GM12872 (cell line): ENCODE results near the gene ABCC6.
A peak's percentile ranks its signal among the peaks of the same experiment; 100 is the strongest.

ENCODE experiments used
- TF ChIP-seq, protein P1 (sequence below): IDR thresholded peaks from 3 replicates; pipeline ENCODE4 v1.5.1; 2011; ENCODE audit warnings: low read depth, mild to moderate bottlenecking, low read length, moderate library complexity; ENCODE audit not compliant: insufficient read depth

Gene ABCC6

DNA sequence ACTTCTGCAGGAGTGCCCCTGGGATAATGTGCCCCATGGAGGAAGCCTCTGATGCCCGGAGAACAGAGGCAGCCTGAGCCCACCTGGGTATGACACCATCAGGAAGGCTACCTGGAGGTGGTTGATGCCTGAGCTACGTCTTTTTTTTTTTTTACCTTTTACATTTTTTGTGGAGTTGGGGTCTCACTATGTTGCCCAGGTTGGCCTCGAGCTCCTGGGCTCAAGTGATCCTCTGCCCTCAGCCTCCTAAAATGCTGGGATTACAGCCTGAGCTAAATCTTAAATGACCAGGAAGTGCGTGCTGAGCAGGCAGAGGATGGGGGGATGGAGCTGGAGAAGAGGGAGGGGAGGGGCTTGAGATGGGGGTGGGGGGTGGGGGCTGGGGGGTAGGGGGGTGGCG is 32.7 kb downstream of the ABCC6 start:
- TF ChIP-seq, protein P1, sequence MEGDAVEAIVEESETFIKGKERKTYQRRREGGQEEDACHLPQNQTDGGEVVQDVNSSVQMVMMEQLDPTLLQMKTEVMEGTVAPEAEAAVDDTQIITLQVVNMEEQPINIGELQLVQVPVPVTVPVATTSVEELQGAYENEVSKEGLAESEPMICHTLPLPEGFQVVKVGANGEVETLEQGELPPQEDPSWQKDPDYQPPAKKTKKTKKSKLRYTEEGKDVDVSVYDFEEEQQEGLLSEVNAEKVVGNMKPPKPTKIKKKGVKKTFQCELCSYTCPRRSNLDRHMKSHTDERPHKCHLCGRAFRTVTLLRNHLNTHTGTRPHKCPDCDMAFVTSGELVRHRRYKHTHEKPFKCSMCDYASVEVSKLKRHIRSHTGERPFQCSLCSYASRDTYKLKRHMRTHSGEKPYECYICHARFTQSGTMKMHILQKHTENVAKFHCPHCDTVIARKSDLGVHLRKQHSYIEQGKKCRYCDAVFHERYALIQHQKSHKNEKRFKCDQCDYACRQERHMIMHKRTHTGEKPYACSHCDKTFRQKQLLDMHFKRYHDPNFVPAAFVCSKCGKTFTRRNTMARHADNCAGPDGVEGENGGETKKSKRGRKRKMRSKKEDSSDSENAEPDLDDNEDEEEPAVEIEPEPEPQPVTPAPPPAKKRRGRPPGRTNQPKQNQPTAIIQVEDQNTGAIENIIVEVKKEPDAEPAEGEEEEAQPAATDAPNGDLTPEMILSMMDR, result no peak

DNA sequence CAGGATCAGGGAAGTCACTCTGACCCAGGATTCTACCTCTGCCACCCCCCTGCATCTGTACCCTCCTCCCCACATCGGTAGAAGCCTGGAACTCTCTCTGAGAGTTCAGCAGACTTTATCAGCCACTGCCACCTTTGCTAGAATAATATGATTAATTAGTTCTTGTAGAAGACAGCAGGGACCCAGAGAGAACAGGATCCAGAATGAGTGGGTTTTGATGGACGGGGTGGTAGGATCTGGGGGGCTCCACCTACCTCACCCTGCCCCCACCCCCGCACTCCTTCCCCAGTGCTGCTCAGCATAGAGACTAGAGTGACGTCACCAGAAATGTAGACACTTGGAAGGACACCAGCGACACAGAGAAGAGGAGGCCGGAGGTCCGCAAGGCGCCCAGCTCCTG is 33.5 kb downstream of the ABCC6 start:
- TF ChIP-seq, protein P1, result no peak

DNA sequence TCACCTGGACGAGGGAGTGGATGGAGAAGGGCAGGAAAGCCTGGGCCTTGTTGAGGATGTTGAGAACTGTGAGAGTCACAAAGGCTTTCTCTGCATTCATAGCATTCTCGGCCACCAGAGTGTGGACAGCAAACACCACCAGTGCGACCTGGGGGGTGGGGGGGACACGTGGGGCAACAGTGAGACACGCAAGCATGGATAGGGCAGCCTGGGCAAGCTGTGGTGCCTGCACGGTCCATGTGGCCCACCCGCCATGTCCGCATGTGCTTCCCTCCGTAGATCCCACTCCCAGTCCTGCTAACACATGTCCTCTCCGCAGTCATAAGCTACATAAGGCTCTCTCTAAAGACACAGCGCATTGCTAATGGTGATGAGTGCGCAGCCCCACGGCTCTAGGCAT is 34.5 kb downstream of the ABCC6 start:
- TF ChIP-seq, protein P1, result no peak

DNA sequence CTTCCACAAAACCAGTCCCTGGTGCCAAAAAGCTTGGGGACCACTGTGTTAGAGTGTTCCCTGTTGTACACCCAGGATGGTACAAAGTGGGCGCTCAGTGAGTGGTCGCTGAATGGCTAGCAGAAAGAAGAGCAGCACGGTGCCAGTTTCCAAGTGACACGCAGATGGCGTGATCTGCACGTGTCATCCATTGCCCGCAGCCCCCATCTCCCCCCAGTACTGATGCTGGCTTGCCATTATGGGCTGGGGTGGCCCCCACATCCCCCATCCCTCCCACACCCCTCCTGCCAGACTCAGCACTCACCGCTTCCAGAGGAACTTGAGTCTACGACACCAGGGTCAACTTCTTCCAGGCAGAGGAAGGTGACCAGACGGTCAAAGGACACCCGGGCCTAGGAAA is 36.5 kb downstream of the ABCC6 start:
- TF ChIP-seq, protein P1, result no peak

DNA sequence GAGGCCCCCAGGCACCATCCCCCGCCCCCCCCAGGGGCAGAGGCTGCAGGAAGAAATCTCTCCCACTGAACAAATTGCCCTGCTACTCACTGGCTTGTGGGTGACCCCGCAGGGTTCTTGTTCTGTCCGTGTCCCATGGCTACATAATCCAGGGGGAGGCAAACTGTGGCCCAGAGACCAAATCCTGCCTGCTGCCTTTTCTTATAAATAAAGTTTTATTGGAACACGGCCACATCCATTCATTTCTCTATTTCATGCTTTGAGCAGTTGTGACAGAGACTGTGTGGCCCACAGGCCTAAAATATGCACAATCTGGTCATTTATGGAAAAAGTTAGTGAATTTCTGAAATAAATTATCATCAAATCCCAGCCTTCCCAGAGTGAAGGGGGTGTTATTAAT is 38.2 kb downstream of the ABCC6 start:
- TF ChIP-seq, protein P1, result no peak

DNA sequence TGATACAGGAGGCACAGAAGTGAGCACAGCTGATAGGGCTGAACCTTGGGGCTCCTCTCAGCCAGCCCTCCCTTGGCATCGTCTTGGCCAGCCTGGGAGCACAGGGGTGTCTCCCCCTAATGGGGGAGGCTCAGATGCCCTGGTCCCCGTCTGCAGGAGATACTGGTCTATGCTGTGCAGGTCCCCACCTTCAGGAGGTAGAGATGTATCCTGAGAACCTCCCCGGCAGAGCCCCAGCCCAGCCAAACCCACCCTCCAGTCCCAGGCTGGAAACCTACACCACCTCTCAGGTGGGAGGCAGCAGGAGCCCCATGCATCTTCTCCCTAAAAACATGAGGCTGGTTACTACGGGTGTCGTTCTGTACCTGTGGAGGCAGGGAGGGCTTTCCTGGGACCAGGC is 38.7 kb downstream of the ABCC6 start:
- TF ChIP-seq, protein P1, result no peak

DNA sequence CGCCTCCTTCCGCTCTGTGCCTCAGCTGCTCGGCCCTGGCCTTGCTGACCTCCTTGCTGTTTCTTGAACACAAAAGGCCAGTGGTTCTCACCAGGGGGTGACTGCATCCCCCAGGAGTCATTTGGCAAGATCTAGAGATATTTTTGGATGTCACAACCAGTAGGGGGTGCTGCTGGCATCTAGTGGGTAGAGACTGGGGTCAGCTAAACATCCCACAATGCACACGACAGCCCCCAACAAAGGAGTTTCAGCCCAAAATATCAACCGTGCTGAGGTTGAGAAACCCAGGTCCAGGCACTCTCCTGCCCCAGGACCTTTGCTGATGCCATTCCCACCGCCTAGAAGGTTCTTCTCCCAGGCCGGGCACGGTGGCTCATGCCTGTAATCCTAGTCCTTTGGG is 39.7 kb downstream of the ABCC6 start:
- TF ChIP-seq, protein P1, result peak; percentile 48; the same call in 2 of the 3 replicates

DNA sequence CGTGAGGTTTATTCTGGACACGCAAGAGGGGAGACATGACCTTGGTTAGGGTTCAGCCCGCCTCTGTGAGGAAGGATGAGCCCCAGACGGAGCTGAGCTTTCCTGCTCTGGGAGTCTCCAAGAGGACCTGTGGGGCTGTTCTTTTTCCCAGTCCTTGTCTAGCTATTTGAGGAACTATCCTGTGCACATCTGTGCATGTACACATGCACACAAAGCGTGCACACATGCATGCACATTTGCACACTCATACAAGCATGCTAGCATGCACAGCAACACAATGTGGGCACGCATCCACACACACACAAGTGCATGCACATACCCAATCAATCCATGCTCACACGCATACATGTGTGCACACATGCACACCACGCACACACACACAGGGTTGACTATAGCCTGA is 40.4 kb downstream of the ABCC6 start:
- TF ChIP-seq, protein P1, result no peak
